Small intestine (tissue), 7 donors: ENCODE results near the gene FUT8. TPM values are rescaled to one million over a fixed set of nuclear protein-coding genes. Genes with fewer than 3 reads are reported as not detected.

Source experiments
- DNase-seq, 2 donors: peaks; one replicate each; pipeline versions ENCODE4 v3.0.0 to v3.0.0-alpha.2; 2013
- FAIRE-seq: peaks from 2 replicates; lab custom pipeline; 2012; peaks lifted over from hg19 to GRCh38; lab: Jason Lieb, UNC
- H3K27ac ChIP-seq, 3 donors: one replicate each; pipeline ENCODE4 v1.5.1; 2013; ENCODE audit warnings: low read length in 2 of 3, mild to moderate bottlenecking in 2 of 3, control low read depth in 1 of 3, inconsistent platforms in 1 of 3, low read depth in 1 of 3, moderate library complexity in 1 of 3
- H3K27me3 ChIP-seq, 3 donors: one replicate each; pipeline ENCODE4 v1.6.1; 2013; ENCODE audit warnings: low read length in 3 of 3, inconsistent platforms in 1 of 3; ENCODE audit not compliant: control insufficient read depth in 3 of 3, insufficient read depth in 3 of 3
- H3K36me3 ChIP-seq, 3 donors: one replicate each; pipeline ENCODE4 v1.6.1; 2013; ENCODE audit warnings: low read length in 3 of 3, inconsistent platforms in 1 of 3, low read depth in 1 of 3, mild to moderate bottlenecking in 1 of 3, moderate library complexity in 1 of 3; ENCODE audit not compliant: control insufficient read depth in 3 of 3, insufficient read depth in 2 of 3
- H3K4me1 ChIP-seq, 3 donors: one replicate each; pipeline ENCODE4 v1.6.1; 2013; ENCODE audit warnings: low read length in 2 of 3, inconsistent platforms in 1 of 3, low read depth in 1 of 3, mild to moderate bottlenecking in 1 of 3, moderate library complexity in 1 of 3; ENCODE audit not compliant: control insufficient read depth in 3 of 3, insufficient read depth in 2 of 3
- H3K4me3 ChIP-seq, 3 donors: one replicate each; pipeline ENCODE4 v1.5.1; 2013; ENCODE audit warnings: low read length in 3 of 3, control low read depth in 1 of 3, inconsistent platforms in 1 of 3, low read depth in 1 of 3, mild to moderate bottlenecking in 1 of 3, moderate library complexity in 1 of 3
- H3K9me3 ChIP-seq, 2 donors: one replicate each; pipeline ENCODE4 v1.6.1; 2013; ENCODE audit warnings: low read depth in 1 of 2, low read length in 1 of 2; ENCODE audit not compliant: control insufficient read depth in 2 of 2, insufficient read depth in 1 of 2
- WGBS, 3 donors: extraction: QIAGEN DNeasy Blood & Tissue Kit; methylation state at CpG; one replicate each; pipeline ENCODE4 v1.1.7; 2013; 5-methylcytosine and 5-hydroxymethylcytosine counted together
- polyA plus RNA-seq, 4 donors: library from polyadenylated mRNA; stranded (reverse) in 3 of 4; unstranded in 1 of 4; fragments of 200-250 nt in 3 of 4; fragments of 120-200 nt in 1 of 4; gene quantifications; one replicate each; pipeline versions ENCODE4 v1.2.1 to v1.2.3, GENCODE V29; 2013
- donor health status: healthy with polysubstance abuse.
- donor health status: control.
- donor health status: control.
- donor health status: Bipolar disorder and iron deficiency.
- donor health status: healthy.

The FUT8 gene
- polyA plus RNA-seq, 4 donors, result 4.7 to 81.3 (median 28.6) TPM

GRCh38 chr14:65440230-65440629 is 27.7 kb downstream of the FUT8 start:
- Histone ChIP-seq H3K4me1 (peaks cover 0 to 4% (median 0%) of the 10 kb centered on the region in 3 donors), H3K27me3 (no peaks in the 10 kb centered on the region), H3K4me3 (no peak overlapping the region), H3K9me3 (peaks cover 0 to 7% of the 10 kb centered on the region in 2 donors), H3K27ac (no peak overlapping the region), H3K36me3 (peaks cover 0 to 10% (median 0%) of the 10 kb centered on the region in 3 donors)
- no peak for DNase-seq
- FAIRE-seq, result no peak
- WGBS, 3 donors, result 97 to 99% (median 98%) methylated on average over 1 of the region's 1 CpG

- H3K27me3 ChIP-seq, result no peaks in the 10 kb centered on the region
- DNase-seq (no peak), FAIRE-seq (no peak)
- peaks cover 0 to 3% (median 0%) of the 10 kb centered on the region in 3 donors for H3K4me1 ChIP-seq
- 75 to 88% (median 83%) methylated on average over 1 of the region's 1 CpG for WGBS, 3 donors
- peaks cover 0 to 6% (median 0%) of the 10 kb centered on the region in 3 donors for H3K36me3 ChIP-seq
- peaks cover 0 to 4% of the 10 kb centered on the region in 2 donors for H3K9me3 ChIP-seq
- H3K4me3 ChIP-seq, result no peak overlapping the region
- no peak overlapping the region for H3K27ac ChIP-seq
These were observed 31.7 kb downstream of the FUT8 start for GRCh38 chr14:65444230-65444629.

GRCh38 chr14:65446159-65446558 is 33.6 kb downstream of the FUT8 start:
- WGBS, 3 donors, result 52 to 77% (median 59%) methylated on average over 1 of the region's 1 CpG
- H3K36me3 ChIP-seq, result peaks cover 0 to 8% (median 2%) of the 10 kb centered on the region in 3 donors
- DNase-seq (no peak), FAIRE-seq (no peak)
- H3K27me3 ChIP-seq, result no peaks in the 10 kb centered on the region
- H3K4me1 ChIP-seq, result peaks cover 0 to 3% (median 0%) of the 10 kb centered on the region in 3 donors
- no peak overlapping the region for H3K4me3 ChIP-seq
- no peak overlapping the region for H3K27ac ChIP-seq
- H3K9me3 ChIP-seq, result peaks cover 0 to 7% of the 10 kb centered on the region in 2 donors

- no peaks in the 10 kb centered on the region for H3K27me3 ChIP-seq
- peaks cover 0 to 8% (median 2%) of the 10 kb centered on the region in 3 donors for H3K36me3 ChIP-seq
- no peak overlapping the region for H3K27ac ChIP-seq
- peaks cover 0 to 8% (median 0%) of the 10 kb centered on the region in 3 donors for H3K4me1 ChIP-seq
- 96 to 100% (median 97%) methylated on average over 1 of the region's 1 CpG for WGBS, 3 donors
- no peak overlapping the region for H3K4me3 ChIP-seq
- H3K9me3 ChIP-seq, result peaks cover 0 to 14% of the 10 kb centered on the region in 2 donors
- DNase-seq (no peak), FAIRE-seq (no peak)
These were observed 37.1 kb downstream of the FUT8 start for GRCh38 chr14:65449647-65450046.

- no peak for DNase-seq
- WGBS, 3 donors, result 66 to 80% (median 77%) methylated on average over 3 of the region's 3 CpGs
- H3K27ac ChIP-seq, result no peak overlapping the region
- no peak for FAIRE-seq
- H3K4me1 ChIP-seq, result peaks cover 0 to 6% (median 0%) of the 10 kb centered on the region in 3 donors
- H3K36me3 ChIP-seq, result peaks cover 0 to 8% (median 2%) of the 10 kb centered on the region in 3 donors
- H3K9me3 ChIP-seq, result peaks cover 0 to 10% of the 10 kb centered on the region in 2 donors
- no peaks in the 10 kb centered on the region for H3K27me3 ChIP-seq
- H3K4me3 ChIP-seq, result no peak overlapping the region
These were observed 41.4 kb downstream of the FUT8 start for GRCh38 chr14:65453807-65454480.

GRCh38 chr14:65456247-65456646 is 43.7 kb downstream of the FUT8 start:
- WGBS, 3 donors, result 96 to 100% (median 100%) methylated on average over 1 of the region's 1 CpG
- Histone ChIP-seq H3K36me3 (peaks cover 0 to 6% (median 0%) of the 10 kb centered on the region in 3 donors), H3K27me3 (no peaks in the 10 kb centered on the region), H3K4me1 (peaks cover 0 to 10% (median 0%) of the 10 kb centered on the region in 3 donors), H3K9me3 (peaks cover 0 to 6% of the 10 kb centered on the region in 2 donors), H3K27ac (no peak overlapping the region), H3K4me3 (no peak overlapping the region)
- FAIRE-seq (no peak), DNase-seq (no peak)

GRCh38 chr14:65461730-65462129 is 49.2 kb downstream of the FUT8 start:
- no peak for FAIRE-seq
- no peak overlapping the region for H3K27ac ChIP-seq

GRCh38 chr14:65462411-65462810 is 49.9 kb downstream of the FUT8 start:
- Histone ChIP-seq H3K9me3 (no peaks in the 10 kb centered on the region), H3K36me3 (peaks cover 0 to 10% (median 2%) of the 10 kb centered on the region in 3 donors), H3K4me3 (no peak overlapping the region), H3K4me1 (peaks cover 0 to 4% (median 0%) of the 10 kb centered on the region in 3 donors), H3K27ac (no peak overlapping the region), H3K27me3 (no peaks in the 10 kb centered on the region)
- no peak for FAIRE-seq
- DNase-seq, result no peak
- WGBS, 3 donors, result 55 to 74% (median 73%) methylated on average over 3 of the region's 3 CpGs

More at GRCh38 chr14:65461730-65462129, 49.2 kb downstream of the FUT8 start:
- Histone ChIP-seq H3K4me3 (no peak overlapping the region), H3K4me1 (peaks cover 0 to 4% (median 0%) of the 10 kb centered on the region in 3 donors), H3K27me3 (no peaks in the 10 kb centered on the region), H3K36me3 (peaks cover 0 to 10% (median 2%) of the 10 kb centered on the region in 3 donors), H3K9me3 (no peaks in the 10 kb centered on the region)
- DNase-seq, result no peak
- 71 to 90% (median 81%) methylated on average over 2 of the region's 2 CpGs for WGBS, 3 donors
